Measurements from ENCODE around the gene HIPK2. TPM values are rescaled to one million over a fixed set of nuclear protein-coding genes. Genes with fewer than 3 reads are reported as not detected.
"Not testable (repeated sequence)": the region's sequence is repeated elsewhere in the genome, so short reads cannot be mapped to it uniquely, and the experiment has no call there.

The HIPK2 gene
- total RNA-seq, 2 donors from 2014 or later, result 95.1 to 125 TPM

DNA sequence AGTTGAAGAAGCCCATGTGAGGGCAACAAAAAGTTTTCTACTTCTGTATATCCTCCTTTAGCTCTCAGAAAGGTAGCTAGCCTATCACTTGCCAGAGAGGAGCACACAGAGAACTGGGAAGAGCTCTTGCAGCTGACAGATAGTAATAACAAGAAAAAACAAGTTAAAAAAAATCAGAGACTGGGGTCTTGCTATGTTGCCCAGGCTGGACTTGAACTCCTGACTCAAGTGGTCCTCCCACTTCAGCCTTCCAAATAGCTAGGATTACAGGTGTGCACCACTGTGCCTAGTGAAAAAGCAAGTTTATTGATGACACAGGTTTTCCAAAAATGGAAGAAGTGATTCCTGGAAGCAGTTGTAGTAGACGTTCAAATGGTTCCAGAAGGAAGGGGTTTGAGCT, 160.7 kb downstream of the HIPK2 start:
- Mint-ChIP-seq H3K4me3 (no peak overlapping the region), H3K27me3 (ENCODE audit: insufficient read depth) (no peaks in the 10 kb centered on the region), H3K4me1 (peaks cover 19% of the 10 kb centered on the region), H3K36me3 (ENCODE audit: low read depth) (peaks cover 50% of the 10 kb centered on the region), H3K27ac (no peak overlapping the region), H3K9me3 (no peaks in the 10 kb centered on the region)
- Histone ChIP-seq H3K36me3 (ENCODE audit: control insufficient read depth, insufficient read depth, low read length) (peaks cover 84% of the 10 kb centered on the region), H3K9ac (ENCODE audit: extremely low read depth, low read length, poor library complexity, severe bottlenecking) (no peak overlapping the region), H3K4me1 (ENCODE audit: control insufficient read depth, insufficient read depth, low read length) (peaks cover 5% of the 10 kb centered on the region), H3K4me3 (ENCODE audit: low read length) (no peak overlapping the region), H3K9me3 (ENCODE audit: control insufficient read depth, low read length) (no peaks in the 10 kb centered on the region), H3K27ac (ENCODE audit: low read depth, low read length) (no peak overlapping the region), H3K27me3 (ENCODE audit: control insufficient read depth, insufficient read depth, low read length, poor library complexity, severe bottlenecking) (no peaks in the 10 kb centered on the region)
- TF ChIP-seq CTCF (conservative IDR thresholded peaks at IDR 0.05), result no peak
- DNase-seq, result no peak
- 92 to 98% methylated on average over 1 of the region's 1 CpG for WGBS, 2 experiments (ENCODE audit: insufficient coverage in 1 of 2, insufficient read length in 1 of 2)

DNA sequence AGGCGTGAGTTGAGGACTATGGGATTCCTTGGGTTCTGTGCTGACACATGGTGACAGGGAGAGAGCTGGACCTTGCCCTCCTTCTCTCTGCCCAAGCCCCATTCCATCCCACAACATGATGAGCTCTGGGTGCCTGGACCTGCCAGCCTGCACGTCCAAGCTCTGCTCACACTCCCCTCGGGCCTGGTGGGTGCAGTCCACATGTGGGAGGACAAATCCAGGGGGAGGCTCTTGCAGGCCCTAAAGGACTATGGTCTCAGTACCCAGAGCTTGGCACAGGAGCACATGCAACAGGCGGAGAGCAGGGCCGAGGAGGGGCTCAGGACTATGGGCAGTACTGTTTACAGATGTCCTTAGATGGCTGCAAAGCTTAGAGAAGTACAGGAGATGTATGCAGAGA, 162.9 kb downstream of the HIPK2 start:
- peaks cover 94% of the 10 kb centered on the region for H3K36me3 ChIP-seq (ENCODE audit: control insufficient read depth, insufficient read depth, low read length)
- DNase-seq, result no peak
- H3K4me1 ChIP-seq (ENCODE audit: control insufficient read depth, insufficient read depth, low read length), result peaks cover 5% of the 10 kb centered on the region
- H3K36me3 Mint-ChIP-seq (ENCODE audit: low read depth), result peaks cover 57% of the 10 kb centered on the region
- peak overlapping the region; percentile 50 for H3K27ac Mint-ChIP-seq
- peak overlapping the region; percentile 14 for H3K27ac ChIP-seq (ENCODE audit: low read depth, low read length)
- no peaks in the 10 kb centered on the region for H3K9me3 ChIP-seq (ENCODE audit: control insufficient read depth, low read length)
- H3K27me3 ChIP-seq (ENCODE audit: control insufficient read depth, insufficient read depth, low read length, poor library complexity, severe bottlenecking), result no peaks in the 10 kb centered on the region
- H3K27me3 Mint-ChIP-seq (ENCODE audit: insufficient read depth), result no peaks in the 10 kb centered on the region
- no peak overlapping the region for H3K4me3 Mint-ChIP-seq
- H3K4me1 Mint-ChIP-seq, result peaks cover 17% of the 10 kb centered on the region
- 88 to 100% methylated on average over 2 to 5 of the region's 5 CpGs for WGBS, 2 experiments (ENCODE audit: insufficient coverage in 1 of 2, insufficient read length in 1 of 2)
- H3K9me3 Mint-ChIP-seq, result no peaks in the 10 kb centered on the region
- H3K4me3 ChIP-seq (ENCODE audit: low read length), result no peak overlapping the region
- no peak for TF ChIP-seq CTCF (conservative IDR thresholded peaks at IDR 0.05)
- no peak overlapping the region for H3K9ac ChIP-seq (ENCODE audit: extremely low read depth, low read length, poor library complexity, severe bottlenecking)

GRCh38 chr7:139613971-139614411, 163.8 kb downstream of the HIPK2 start:
- peak; percentile 75 for DNase-seq
- peak overlapping the region; percentile 81 for H3K27ac ChIP-seq (ENCODE audit: low read depth, low read length)
- H3K4me1 ChIP-seq (ENCODE audit: control insufficient read depth, insufficient read depth, low read length), result peaks cover 5% of the 10 kb centered on the region
- Mint-ChIP-seq H3K36me3 (ENCODE audit: low read depth) (peaks cover 57% of the 10 kb centered on the region), H3K4me3 (no peak overlapping the region), H3K27ac (peak overlapping the region; percentile 32), H3K27me3 (ENCODE audit: insufficient read depth) (no peaks in the 10 kb centered on the region), H3K9me3 (no peaks in the 10 kb centered on the region), H3K4me1 (peaks cover 17% of the 10 kb centered on the region)
- H3K27me3 ChIP-seq (ENCODE audit: control insufficient read depth, insufficient read depth, low read length, poor library complexity, severe bottlenecking), result no peaks in the 10 kb centered on the region
- 60 to 81% methylated on average over 5 to 10 of the region's 10 CpGs for WGBS, 2 experiments (ENCODE audit: insufficient coverage in 1 of 2, insufficient read length in 1 of 2)
- no peak overlapping the region for H3K4me3 ChIP-seq (ENCODE audit: low read length)
- H3K36me3 ChIP-seq (ENCODE audit: control insufficient read depth, insufficient read depth, low read length), result peaks cover 94% of the 10 kb centered on the region
- no peaks in the 10 kb centered on the region for H3K9me3 ChIP-seq (ENCODE audit: control insufficient read depth, low read length)
- no peak overlapping the region for H3K9ac ChIP-seq (ENCODE audit: extremely low read depth, low read length, poor library complexity, severe bottlenecking)
- TF ChIP-seq CTCF (conservative IDR thresholded peaks at IDR 0.05), result peak; percentile 18

GRCh38 chr7:139611556-139611955, 166.2 kb downstream of the HIPK2 start:
- 95 to 100% methylated on average over 1 of the region's 2 CpGs for WGBS, 2 experiments (ENCODE audit: insufficient coverage in 1 of 2, insufficient read length in 1 of 2)
- not testable (repeated sequence) for H3K27me3 ChIP-seq (ENCODE audit: control insufficient read depth, insufficient read depth, low read length, poor library complexity, severe bottlenecking); H3K9ac ChIP-seq (ENCODE audit: extremely low read depth, low read length, poor library complexity, severe bottlenecking); H3K4me3 ChIP-seq (ENCODE audit: low read length); H3K9me3 Mint-ChIP-seq; H3K4me1 ChIP-seq (ENCODE audit: control insufficient read depth, insufficient read depth, low read length); H3K27me3 Mint-ChIP-seq (ENCODE audit: insufficient read depth); H3K4me3 Mint-ChIP-seq; H3K27ac Mint-ChIP-seq; H3K9me3 ChIP-seq (ENCODE audit: control insufficient read depth, low read length); DNase-seq; H3K27ac ChIP-seq (ENCODE audit: low read depth, low read length)
- H3K4me1 Mint-ChIP-seq, result peaks cover 17% of the 10 kb centered on the region
- H3K36me3 ChIP-seq (ENCODE audit: control insufficient read depth, insufficient read depth, low read length), result peaks cover 89% of the 10 kb centered on the region
- peaks cover 46% of the 10 kb centered on the region for H3K36me3 Mint-ChIP-seq (ENCODE audit: low read depth)
